ENCODE data around the gene TAC4. TPM values are rescaled to one million over a fixed set of nuclear protein-coding genes. Genes with fewer than 3 reads are reported as not detected.

The TAC4 gene
- total and polyA plus RNA-seq, 2 donors (not counting 1 experiment from before 2014, with no cell fraction given): not detected

DNA sequence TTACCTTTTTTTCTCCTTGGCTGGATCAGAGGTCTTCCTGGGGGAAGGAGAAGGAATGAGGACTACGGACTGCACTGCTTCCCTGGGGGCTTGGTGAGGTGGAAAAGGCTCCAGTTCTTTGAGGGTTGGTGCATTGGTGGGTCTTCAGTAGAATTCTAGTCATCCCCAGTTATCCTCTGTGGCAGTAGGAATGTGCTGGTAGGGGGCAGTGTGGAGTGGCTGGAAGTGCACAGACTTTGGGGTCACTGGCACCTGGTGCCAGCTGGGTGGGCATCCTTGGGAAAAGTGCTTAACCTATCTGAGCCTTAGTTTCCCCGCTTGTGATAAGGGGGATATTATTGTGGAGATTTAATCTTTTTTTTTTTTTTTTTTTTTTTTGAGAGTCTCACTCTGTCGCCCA, 6.3 kb downstream of the TAC4 start:
- H3K4me3 ChIP-seq (ENCODE audit: control extremely low read depth in 1 of 5, extremely low read depth in 1 of 5, insufficient read depth in 1 of 5, low read depth in 2 of 5, low read length in 4 of 5): no peak overlapping the region
- H3K27ac ChIP-seq (ENCODE audit: low read length in 2 of 2): no peak overlapping the region
- H3K4me2 ChIP-seq (replicated peaks; ENCODE audit: low read depth, low read length, poor library complexity, severe bottlenecking): no peak overlapping the region
- TF ChIP-seq CTCF (IDR thresholded peaks at IDR 0.05) (no peak), EZH2 (IDR thresholded peaks at IDR 0.05; ENCODE audit: borderline replicate concordance, insufficient read depth, low read depth, low read length, poor library complexity, severe bottlenecking) (no peak)
- no peak overlapping the region for H2AFZ ChIP-seq (ENCODE audit: insufficient read depth, low read depth, low read length, poor library complexity, severe bottlenecking)
- no peaks in the 10 kb centered on the region for H3K4me1 ChIP-seq (ENCODE audit: control insufficient read depth in 2 of 2, insufficient read depth in 2 of 2, low read length in 2 of 2)
- no peaks in the 10 kb centered on the region for H3K9me3 Mint-ChIP-seq (ENCODE audit: insufficient read depth)
- H3K27me3 ChIP-seq (replicated peaks in 1 of 4; ENCODE audit: control extremely low read depth in 1 of 4, control insufficient read depth in 3 of 4, insufficient read depth in 4 of 4, low read length in 3 of 4): no peaks in the 10 kb centered on the region
- DNase-seq (no peak), ATAC-seq (ENCODE audit: low read depth) (no peak)
- 100% methylated on average over 1 of the region's 3 CpGs for WGBS (ENCODE audit: insufficient coverage)
- POLR2A ChIA-PET: no interaction called here
- H3K36me3 ChIP-seq (replicated peaks in 1 of 2; ENCODE audit: control extremely low read depth in 1 of 2, control insufficient read depth in 1 of 2, extremely low read depth in 1 of 2, insufficient read depth in 2 of 2, low read length in 1 of 2): peaks cover 0 to 5% of the 10 kb centered on the region in 2 experiments
- H3K79me2 ChIP-seq (ENCODE audit: control insufficient read depth, insufficient read depth, low read length): no peaks in the 10 kb centered on the region
- no peak overlapping the region for H3K27ac Mint-ChIP-seq
- H4K20me1 ChIP-seq (ENCODE audit: control insufficient read depth, insufficient read depth, low read length, poor library complexity, severe bottlenecking): no peaks in the 10 kb centered on the region
- H3K4me1 Mint-ChIP-seq: no peaks in the 10 kb centered on the region
- H3K27me3 Mint-ChIP-seq: no peaks in the 10 kb centered on the region
- H3K9me3 ChIP-seq (ENCODE audit: control extremely low read depth in 1 of 3, control insufficient read depth in 2 of 3, insufficient read depth in 1 of 3, low read length in 2 of 3): no peaks in the 10 kb centered on the region
- CTCF ChIA-PET: no interaction called here
- intact Hi-C loops (cut with micrococcal nuclease): no loop called here
- H3K9ac ChIP-seq (ENCODE audit: low read length): no peak overlapping the region
- H3K4me3 Mint-ChIP-seq: no peak overlapping the region

DNA sequence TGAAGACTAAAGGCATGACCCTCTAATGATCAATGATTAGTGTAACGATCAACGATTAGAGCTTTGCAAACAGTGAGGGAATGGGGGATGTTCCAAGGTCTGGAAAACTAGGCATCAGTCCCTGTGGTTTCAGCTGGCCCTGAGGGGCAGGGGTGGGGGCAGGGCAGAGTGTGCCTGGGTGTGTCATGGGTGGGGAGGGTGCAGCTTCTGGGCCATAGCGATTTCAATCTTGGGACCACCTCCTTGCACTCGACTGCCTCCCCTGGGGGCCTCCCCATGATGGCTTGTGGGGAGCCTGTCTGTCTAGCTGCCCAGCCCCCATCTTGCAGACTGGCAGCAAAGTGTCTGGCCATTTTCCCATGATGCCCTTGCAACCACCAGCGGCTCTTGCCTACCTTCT, 8.4 kb downstream of the TAC4 start:
- ATAC-seq (ENCODE audit: low read depth): no peak
- DNase-seq: no peak
- Histone ChIP-seq H3K79me2 (ENCODE audit: control insufficient read depth, insufficient read depth, low read length) (no peaks in the 10 kb centered on the region), H2AFZ (ENCODE audit: insufficient read depth, low read depth, low read length, poor library complexity, severe bottlenecking) (no peak overlapping the region), H3K9me3 (ENCODE audit: control extremely low read depth in 1 of 3, control insufficient read depth in 2 of 3, insufficient read depth in 1 of 3, low read length in 2 of 3) (no peaks in the 10 kb centered on the region), H3K27ac (ENCODE audit: low read length in 2 of 2) (no peak overlapping the region), H3K27me3 (replicated peaks in 1 of 4; ENCODE audit: control extremely low read depth in 1 of 4, control insufficient read depth in 3 of 4, insufficient read depth in 4 of 4, low read length in 3 of 4) (no peaks in the 10 kb centered on the region), H3K36me3 (replicated peaks in 1 of 2; ENCODE audit: control extremely low read depth in 1 of 2, control insufficient read depth in 1 of 2, extremely low read depth in 1 of 2, insufficient read depth in 2 of 2, low read length in 1 of 2) (peaks cover 0 to 5% of the 10 kb centered on the region in 2 experiments), H3K9ac (ENCODE audit: low read length) (no peak overlapping the region), H4K20me1 (ENCODE audit: control insufficient read depth, insufficient read depth, low read length, poor library complexity, severe bottlenecking) (no peaks in the 10 kb centered on the region), H3K4me1 (ENCODE audit: control insufficient read depth in 2 of 2, insufficient read depth in 2 of 2, low read length in 2 of 2) (no peaks in the 10 kb centered on the region), H3K4me3 (ENCODE audit: control extremely low read depth in 1 of 5, extremely low read depth in 1 of 5, insufficient read depth in 1 of 5, low read depth in 2 of 5, low read length in 4 of 5) (no peak overlapping the region), H3K4me2 (replicated peaks; ENCODE audit: low read depth, low read length, poor library complexity, severe bottlenecking) (no peak overlapping the region)
- WGBS (ENCODE audit: insufficient coverage): 96% methylated on average over 5 of the region's 5 CpGs
- Mint-ChIP-seq H3K9me3 (ENCODE audit: insufficient read depth) (no peaks in the 10 kb centered on the region), H3K27ac (no peak overlapping the region), H3K4me3 (no peak overlapping the region), H3K27me3 (no peaks in the 10 kb centered on the region), H3K4me1 (peaks cover 12% of the 10 kb centered on the region)
- ChIA-PET POLR2A (interaction anchor here (0.6 kb wide), 1 partner anchor 71 kb away, joined by 4 read pairs; no protein-coding TSS in a partner anchor), CTCF (interaction anchor here (0.5 to 1.8 kb wide), 3 partner anchors 157 to 1005 kb away, joined by 3 to 9 read pairs (median 7); no protein-coding TSS in a partner anchor)
- TF ChIP-seq CTCF (IDR thresholded peaks at IDR 0.05): no peak
- no peak for TF ChIP-seq EZH2 (IDR thresholded peaks at IDR 0.05; ENCODE audit: borderline replicate concordance, insufficient read depth, low read depth, low read length, poor library complexity, severe bottlenecking)
- intact Hi-C loops (cut with micrococcal nuclease): no loop called here

Data from B cell (primary cell).